HEK293 (cell line): Measurements from ENCODE around the gene SUGP1.

Experiments
- CTCF ChIP-seq: fragments of 450-650 bp; formaldehyde crosslinking; IDR thresholded peaks from 2 replicates; pipeline ENCODE4 v1.5.1; 2016; ENCODE audit warnings: missing biosample characterization, missing genetic modification characterization
- KLF9 ChIP-seq: fragments of 450-650 bp; formaldehyde crosslinking; IDR thresholded peaks from 2 replicates; pipeline ENCODE4 v1.5.1; 2016; ENCODE audit warnings: missing biosample characterization, missing genetic modification characterization, low read depth
- ZNF140 ChIP-seq: fragments of 450-650 bp; formaldehyde crosslinking; IDR thresholded peaks from 2 replicates; pipeline ENCODE4 v1.5.1; 2016; ENCODE audit warnings: missing biosample characterization, missing genetic modification characterization
- ZNF791 ChIP-seq: fragments of 450-650 bp; formaldehyde crosslinking; IDR thresholded peaks from 2 replicates; pipeline ENCODE4 v1.5.1; 2016; ENCODE audit warnings: missing biosample characterization, missing genetic modification characterization

DNA sequence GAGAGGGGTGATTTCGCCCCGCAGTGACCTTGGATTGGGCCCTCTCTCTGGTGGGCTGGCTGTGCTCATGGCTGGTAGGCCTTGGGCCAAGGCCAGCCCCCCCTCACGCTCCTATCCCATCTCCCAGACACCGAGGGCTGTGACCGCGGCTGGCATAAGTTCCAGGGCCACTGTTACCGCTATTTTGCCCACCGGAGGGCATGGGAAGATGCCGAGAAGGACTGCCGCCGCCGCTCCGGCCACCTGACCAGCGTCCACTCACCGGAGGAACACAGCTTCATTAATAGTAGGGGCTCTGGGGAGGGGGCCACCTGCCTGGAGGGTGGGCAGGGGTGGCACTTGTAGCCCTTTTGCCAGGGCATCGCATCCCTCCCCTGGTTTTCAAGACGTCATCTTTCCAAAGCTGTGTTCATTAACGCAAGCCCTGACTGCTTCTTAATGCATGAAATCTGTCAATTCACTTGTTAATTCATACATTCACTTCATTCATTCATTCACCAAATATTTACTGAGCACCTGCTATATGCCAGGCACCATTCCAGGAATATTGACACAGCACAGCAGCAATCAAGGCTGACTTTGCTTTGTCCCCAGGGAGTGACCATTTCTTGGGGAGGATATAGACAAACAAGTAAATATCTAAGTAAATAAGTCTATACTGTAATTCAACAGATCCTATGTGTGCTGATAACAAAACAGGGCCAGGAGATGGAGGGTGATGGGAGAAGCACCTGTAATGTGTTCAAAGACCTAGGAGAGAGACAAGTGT is 82.0 kb downstream of the SUGP1 start:
- TF ChIP-seq KLF9 (tag by site-specific recombination) (no peak), ZNF140 (tag by site-specific recombination) (no peak), CTCF (tag by site-specific recombination) (no peak), ZNF791 (tag by site-specific recombination) (no peak)
